H9 (cell line): ENCODE data around the gene TRPM3. TPM values are rescaled to one million over a fixed set of nuclear protein-coding genes. Genes with fewer than 3 reads are reported as not detected.

ENCODE experiments used
- DNase-seq: peaks from one replicate; pipeline ENCODE4 v3.0.0-alpha.2; 2017
- H2AFZ ChIP-seq: one replicate; pipeline ENCODE4 v1.6.1; 2013; ENCODE audit warnings: mild to moderate bottlenecking, low read length, control low read depth, moderate library complexity
- H2AK5ac ChIP-seq: 2 replicates; pipeline ENCODE4 v1.6.1; 2013; ENCODE audit warnings: low read length, control low read depth, mixed read lengths; ENCODE audit not compliant: insufficient read length
- H2BK120ac ChIP-seq: one replicate; pipeline ENCODE4 v1.6.1; 2013; ENCODE audit warnings: low read depth, mild to moderate bottlenecking, low read length, control low read depth, inconsistent platforms; ENCODE audit not compliant: poor library complexity, severe bottlenecking
- H2BK12ac ChIP-seq: 2 replicates; pipeline ENCODE4 v1.6.1; 2013; ENCODE audit warnings: low read length, control low read depth, mixed read lengths, low read depth; ENCODE audit not compliant: insufficient read length
- H2BK15ac ChIP-seq: 2 replicates; pipeline ENCODE4 v1.6.1; 2013; ENCODE audit warnings: low read depth, low read length, control low read depth
- H2BK20ac ChIP-seq: one replicate; pipeline ENCODE4 v1.6.1; 2013; ENCODE audit warnings: low read depth, mild to moderate bottlenecking, low read length, control low read depth, inconsistent platforms; ENCODE audit not compliant: poor library complexity, severe bottlenecking
- H2BK5ac ChIP-seq: 2 replicates; pipeline ENCODE4 v1.6.1; 2013; ENCODE audit warnings: low read length, control low read depth, mixed read lengths; ENCODE audit not compliant: insufficient read length
- H3K14ac ChIP-seq: 2 replicates; pipeline ENCODE4 v1.6.1; 2013; ENCODE audit warnings: low read length, control low read depth; ENCODE audit not compliant: insufficient read depth
- H3K18ac ChIP-seq: 2 replicates; pipeline ENCODE4 v1.6.1; 2013; ENCODE audit warnings: low read depth, mild to moderate bottlenecking, mixed read lengths, low read length, control low read depth; ENCODE audit not compliant: insufficient read length
- H3K23ac ChIP-seq: 2 replicates; pipeline ENCODE4 v1.6.1; 2013; ENCODE audit warnings: low read length, control low read depth, mixed read lengths, low read depth; ENCODE audit not compliant: insufficient read length
- H3K23me2 ChIP-seq: 2 replicates; pipeline ENCODE4 v1.6.1; 2013; ENCODE audit warnings: low read depth, mild to moderate bottlenecking, mixed read lengths, low read length, control low read depth; ENCODE audit not compliant: insufficient read length, poor library complexity, severe bottlenecking
- H3K27ac ChIP-seq: 2 replicates; pipeline ENCODE4 v1.5.1; 2013; ENCODE audit warnings: low read length, control low read depth, mixed read lengths, low read depth; ENCODE audit not compliant: insufficient read length
- H3K27me3 ChIP-seq: 2 replicates; pipeline ENCODE4 v1.6.1; 2013; ENCODE audit warnings: low read length, control low read depth, inconsistent platforms; ENCODE audit not compliant: insufficient read depth
- H3K4ac ChIP-seq: 2 replicates; pipeline ENCODE4 v1.6.1; 2013; ENCODE audit warnings: low read depth, mild to moderate bottlenecking, control low read depth, inconsistent platforms, low read length, moderate library complexity
- H3K4me1 ChIP-seq: 2 replicates; pipeline ENCODE4 v1.6.1; 2013; ENCODE audit warnings: low read length, control low read depth, inconsistent platforms; ENCODE audit not compliant: insufficient read depth
- H3K4me2 ChIP-seq: 2 replicates; pipeline ENCODE4 v1.6.1; 2013; ENCODE audit warnings: low read length, control low read depth, mixed read lengths; ENCODE audit not compliant: insufficient read length, insufficient read depth
- H3K56ac ChIP-seq: 2 replicates; pipeline ENCODE4 v1.6.1; 2013; ENCODE audit warnings: low read depth, mild to moderate bottlenecking, mixed read lengths, low read length, control low read depth; ENCODE audit not compliant: insufficient read length
- H3K79me1 ChIP-seq: 2 replicates; pipeline ENCODE4 v1.6.1; 2013; ENCODE audit warnings: low read depth, mild to moderate bottlenecking, moderate library complexity, low read length, control low read depth, inconsistent platforms; ENCODE audit not compliant: insufficient read depth, poor library complexity, severe bottlenecking
- H3K79me2 ChIP-seq: 2 replicates; pipeline ENCODE4 v1.6.1; 2013; ENCODE audit warnings: low read length, control low read depth, inconsistent platforms; ENCODE audit not compliant: insufficient read depth
- H3K9ac ChIP-seq: 2 replicates; pipeline ENCODE4 v1.6.1; 2013; ENCODE audit warnings: low read length, control low read depth, mixed read lengths; ENCODE audit not compliant: insufficient read length; ENCODE audit errors: extremely low read depth
- H3K9me3 ChIP-seq: one replicate; pipeline ENCODE4 v1.6.1; 2013; ENCODE audit warnings: low read depth, low read length, inconsistent platforms; ENCODE audit not compliant: control insufficient read depth
- H3T11ph ChIP-seq: one replicate; pipeline ENCODE4 v1.6.1; 2013; ENCODE audit warnings: mild to moderate bottlenecking, low read length, control low read depth, inconsistent platforms
- H4K20me1 ChIP-seq: one replicate; pipeline ENCODE4 v1.6.1; 2013; ENCODE audit not compliant: control insufficient read depth, insufficient read length, insufficient read depth
- H4K5ac ChIP-seq: 2 replicates; pipeline ENCODE4 v1.6.1; 2013; ENCODE audit warnings: low read depth, mild to moderate bottlenecking, mixed read lengths, low read length, control low read depth; ENCODE audit not compliant: insufficient read length
- H4K8ac ChIP-seq: replicated peaks from 2 replicates; pipeline ENCODE4 v1.6.1; 2013; ENCODE audit warnings: low read length, control low read depth, mixed read lengths, low read depth; ENCODE audit not compliant: insufficient read length
- H4K91ac ChIP-seq: 2 replicates; pipeline ENCODE4 v1.6.1; 2013; ENCODE audit warnings: low read depth, mild to moderate bottlenecking, moderate library complexity, mixed read lengths, low read length, control low read depth; ENCODE audit not compliant: insufficient read length
- H3K27ac Mint-ChIP-seq, 3 experiments: 2 replicates in 2 of 3; 3 replicates in 1 of 3; pipeline ENCODE4 v1.8.0; 2020 to 2021; ENCODE audit warnings: mixed read lengths in 3 of 3, mild to moderate bottlenecking in 1 of 3, moderate library complexity in 1 of 3
- H3K27me3 Mint-ChIP-seq: 2 replicates; pipeline ENCODE4 v1.8.0; 2021; ENCODE audit warnings: low read depth, mild to moderate bottlenecking, moderate library complexity, mixed read lengths
- H3K36me3 Mint-ChIP-seq, 3 experiments: 2 replicates in 2 of 3; 3 replicates in 1 of 3; pipeline ENCODE4 v1.8.0; 2020 to 2021; ENCODE audit warnings: low read depth in 3 of 3, mixed read lengths in 3 of 3; ENCODE audit not compliant: insufficient read depth in 1 of 3
- H3K4me1 Mint-ChIP-seq, 2 experiments: 2 replicates each; pipeline ENCODE4 v1.8.0; 2020; ENCODE audit warnings: mixed read lengths in 2 of 2
- H3K4me3 Mint-ChIP-seq, 2 experiments: 2 replicates in 1 of 2; 3 replicates in 1 of 2; pipeline ENCODE4 v1.8.0; 2020 to 2021; ENCODE audit warnings: mild to moderate bottlenecking in 2 of 2, mixed read lengths in 2 of 2, moderate library complexity in 1 of 2
- H3K9me3 Mint-ChIP-seq, 2 experiments: 2 replicates in 1 of 2; 3 replicates in 1 of 2; pipeline ENCODE4 v1.8.0; 2020; ENCODE audit warnings: mild to moderate bottlenecking in 2 of 2, mixed read lengths in 2 of 2, moderate library complexity in 1 of 2
- WGBS: extraction: QIAGEN DNeasy Blood & Tissue Kit; methylation state at CpG from one replicate; pipeline ENCODE4 v1.1.7; 2013; ENCODE audit warnings: missing lambda C conversion rate, low lambda C conversion rate, mixed read lengths; ENCODE audit not compliant: insufficient read length; ENCODE audit errors: extremely low coverage; 5-methylcytosine and 5-hydroxymethylcytosine counted together
- total RNA-seq: library from RNA; stranded (reverse); gene quantifications from 2 replicates; pipeline ENCODE4 v1.2.1, GENCODE V29; 2021
- TF ChIP-seq, protein P1 (sequence below): fragments of 200-600 bp; sonication (generic); conservative IDR thresholded peaks from 3 replicates; pipeline ENCODE4 v1.8.0; 2021; ENCODE audit warnings: antibody characterized with exemption, mild to moderate bottlenecking

TRPM3 gene
- total RNA-seq, 1 experiment from 2014 or later = 10.3 TPM

- no peak overlapping the region for H3K23ac ChIP-seq
- no peaks in the 10 kb centered on the region for H4K20me1 ChIP-seq
- no peak overlapping the region for H3K56ac ChIP-seq
- no peaks in the 10 kb centered on the region for H3K27me3 ChIP-seq
- H2BK12ac ChIP-seq = no peak overlapping the region
- no peaks in the 10 kb centered on the region for H3K79me1 ChIP-seq
- H3K14ac ChIP-seq = no peak overlapping the region
- H3K4me1 Mint-ChIP-seq = peaks cover 21 to 30% of the 10 kb centered on the region in 2 experiments
- H3K4ac ChIP-seq = no peak overlapping the region
- H3K9me3 ChIP-seq = no peaks in the 10 kb centered on the region
- peaks cover 3% of the 10 kb centered on the region for H3K4me1 ChIP-seq
- TF ChIP-seq, protein P1, sequence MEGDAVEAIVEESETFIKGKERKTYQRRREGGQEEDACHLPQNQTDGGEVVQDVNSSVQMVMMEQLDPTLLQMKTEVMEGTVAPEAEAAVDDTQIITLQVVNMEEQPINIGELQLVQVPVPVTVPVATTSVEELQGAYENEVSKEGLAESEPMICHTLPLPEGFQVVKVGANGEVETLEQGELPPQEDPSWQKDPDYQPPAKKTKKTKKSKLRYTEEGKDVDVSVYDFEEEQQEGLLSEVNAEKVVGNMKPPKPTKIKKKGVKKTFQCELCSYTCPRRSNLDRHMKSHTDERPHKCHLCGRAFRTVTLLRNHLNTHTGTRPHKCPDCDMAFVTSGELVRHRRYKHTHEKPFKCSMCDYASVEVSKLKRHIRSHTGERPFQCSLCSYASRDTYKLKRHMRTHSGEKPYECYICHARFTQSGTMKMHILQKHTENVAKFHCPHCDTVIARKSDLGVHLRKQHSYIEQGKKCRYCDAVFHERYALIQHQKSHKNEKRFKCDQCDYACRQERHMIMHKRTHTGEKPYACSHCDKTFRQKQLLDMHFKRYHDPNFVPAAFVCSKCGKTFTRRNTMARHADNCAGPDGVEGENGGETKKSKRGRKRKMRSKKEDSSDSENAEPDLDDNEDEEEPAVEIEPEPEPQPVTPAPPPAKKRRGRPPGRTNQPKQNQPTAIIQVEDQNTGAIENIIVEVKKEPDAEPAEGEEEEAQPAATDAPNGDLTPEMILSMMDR = no peak
- H3K9me3 Mint-ChIP-seq = no peaks in the 10 kb centered on the region
- no peak overlapping the region for H2BK20ac ChIP-seq
- H2BK120ac ChIP-seq = no peak overlapping the region
- H3K4me3 Mint-ChIP-seq = no peak overlapping the region
- no peak overlapping the region for H2BK5ac ChIP-seq
- H3K79me2 ChIP-seq = no peaks in the 10 kb centered on the region
- no peak overlapping the region for H3K27ac Mint-ChIP-seq
- no peak overlapping the region for H2BK15ac ChIP-seq
- no peak overlapping the region for H2AFZ ChIP-seq
- no peak overlapping the region for H3K18ac ChIP-seq
- no peak overlapping the region for H4K8ac ChIP-seq
- no peak overlapping the region for H3K9ac ChIP-seq
- WGBS = no CpG with 5 or more reads among the region's 7 CpGs
- H2AK5ac ChIP-seq = no peak overlapping the region
- no peak overlapping the region for H3K4me2 ChIP-seq
- no peaks in the 10 kb centered on the region for H3K23me2 ChIP-seq
- DNase-seq = no peak
- H3K27me3 Mint-ChIP-seq = no peaks in the 10 kb centered on the region
- no peak overlapping the region for H4K5ac ChIP-seq
- H3T11ph ChIP-seq = no peak overlapping the region
- H3K36me3 Mint-ChIP-seq = no peaks in the 10 kb centered on the region
- H3K27ac ChIP-seq = no peak overlapping the region
- H4K91ac ChIP-seq = no peak overlapping the region
Observed at GRCh38 chr9:70567511-70567910, 553.9 kb downstream of the TRPM3 start.
